Gastrocnemius medialis (tissue), 4 donors: Measurements from ENCODE around the gene INCA1. TPM values are rescaled to one million over a fixed set of nuclear protein-coding genes. Genes with fewer than 3 reads are reported as not detected.
A peak's percentile ranks its signal among the peaks of the same experiment; 100 is the strongest.

ENCODE experiments used
- ATAC-seq, 2 donors: fragments of 150-250 bp; one replicate each; pipeline ENCODE4 v1.9.1; 2016
- DNase-seq, 2 donors: peaks; one replicate each; pipeline ENCODE4 v3.0.0-alpha.2; 2019
- H3K27ac ChIP-seq, 4 donors: fragments of 200-600 bp; sonication (generic); 1 replicate in 1 of 4; 2 replicates in 3 of 4; pipeline ENCODE4 v1.5.1; 2016 to 2018; ENCODE audit warnings: mild to moderate bottlenecking in 2 of 4, moderate library complexity in 1 of 4
- H3K27me3 ChIP-seq, 3 donors: fragments of 200-600 bp; sonication (generic) in 2 of 3; 1 replicate in 1 of 3; 2 replicates in 2 of 3; pipeline versions ENCODE4 v1.5.1 to v1.6.0; 2016 to 2019; ENCODE audit warnings: mild to moderate bottlenecking in 1 of 3, moderate library complexity in 1 of 3
- H3K36me3 ChIP-seq, 2 donors: fragments of 200-600 bp; sonication (generic) in 1 of 2; one replicate each; pipeline ENCODE4 v1.5.1; 2017 to 2018
- H3K4me1 ChIP-seq, 2 donors: fragments of 200-600 bp; sonication (generic) in 1 of 2; one replicate each; pipeline ENCODE4 v1.5.1; 2016 to 2017; ENCODE audit warnings: mild to moderate bottlenecking in 2 of 2
- H3K4me3 ChIP-seq, 4 donors: fragments of 200-600 bp; sonication (generic) in 3 of 4; 1 replicate in 1 of 4; 2 replicates in 3 of 4; pipeline ENCODE4 v1.5.1; 2016 to 2019; ENCODE audit warnings: mild to moderate bottlenecking in 2 of 4
- H3K9me3 ChIP-seq, 3 donors: fragments of 200-600 bp; sonication (generic) in 2 of 3; 1 replicate in 1 of 3; 2 replicates in 2 of 3; pipeline ENCODE4 v1.5.1; 2016 to 2019
- POLR2A ChIP-seq, 2 donors: fragments of 450-650 bp; IDR thresholded peaks; one replicate each; pipeline ENCODE4 v1.6.1; 2017; ENCODE audit warnings: antibody characterized with exemption in 2 of 2, mild to moderate bottlenecking in 2 of 2, moderate library complexity in 2 of 2
- in situ Hi-C, 4 donors: fragments of 200-750 bp; cut with MboI; loops; one replicate each; pipeline versions ENCODE4 v1.15.0 to v1.8.0; 2017; ENCODE audit warnings: low sequenced_read_pairs in 4 of 4
- intact Hi-C: fragments of 100-400 bp; cut with DNase I; formaldehyde crosslinking; loops from one replicate; pipeline ENCODE4 v1.15.1; 2023; ENCODE audit warnings: low total_unique reads
- total RNA-seq, 4 donors: library from RNA; depleted of rRNA; stranded (reverse); fragments of >200 nt; gene quantifications; one replicate each; pipeline versions ENCODE4 v1.1.0 to v1.2.3, GENCODE V29; 2016
- TF ChIP-seq, protein P1 (sequence below), 5 experiments: fragments of 450-650 bp in 3 of 5; fragments of 200-600 bp in 2 of 5; sonication (generic) in 2 of 5; IDR thresholded peaks in 4 of 5; conservative IDR thresholded peaks in 1 of 5; 1 replicate in 4 of 5; 2 replicates in 1 of 5; pipeline ENCODE4 v1.5.1; 2016 to 2019; ENCODE audit warnings: antibody characterized with exemption in 5 of 5, mild to moderate bottlenecking in 3 of 5, moderate library complexity in 3 of 5

Gene INCA1
- total RNA-seq, 4 donors from 2014 or later, result 1.9 to 5.7 (median 4.3) TPM

DNA sequence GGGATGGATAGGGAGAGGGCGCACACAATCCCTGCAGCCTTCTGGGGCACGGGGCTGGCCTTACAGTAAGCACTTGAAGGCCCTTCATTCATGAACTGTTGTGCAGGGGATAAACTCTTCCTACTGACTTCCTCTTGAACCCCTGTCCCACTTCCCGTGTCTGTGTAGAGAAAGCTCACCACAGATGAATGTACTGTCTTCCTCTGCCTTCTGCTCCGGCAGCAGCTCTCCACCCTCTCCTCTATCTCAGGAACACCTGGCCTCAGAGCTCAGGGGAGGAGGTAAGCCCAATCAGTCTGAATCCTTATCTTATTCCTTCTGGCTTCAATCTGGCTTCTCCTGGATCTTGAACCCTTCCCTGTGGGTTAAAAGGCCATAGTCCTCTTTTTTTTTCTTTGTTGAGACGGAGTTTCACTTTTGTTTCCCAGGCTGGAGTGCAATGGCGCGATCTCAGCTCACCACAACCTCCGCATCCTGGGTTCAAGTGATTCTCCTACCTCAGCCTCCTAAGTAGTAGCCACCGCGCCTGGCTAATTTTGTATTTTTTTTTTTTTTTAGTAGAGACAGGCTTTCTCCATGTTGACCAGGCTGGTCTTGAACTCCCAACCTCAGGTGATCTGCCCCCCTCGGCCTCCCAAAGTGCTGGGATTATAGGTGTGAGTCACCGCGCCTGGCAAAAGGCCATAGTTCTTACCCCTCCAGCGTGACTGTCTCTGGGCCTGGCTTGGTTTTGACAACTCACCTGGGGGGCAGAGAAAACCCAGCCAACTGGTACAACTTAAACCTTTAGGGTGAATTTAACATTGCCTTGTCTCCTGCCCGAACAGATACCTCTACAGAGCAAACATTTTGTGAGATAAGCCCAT, 45.1 kb upstream of the INCA1 start:
- intact Hi-C loops, result no loop called here
- H3K27ac ChIP-seq, result no peak overlapping the region
- no peaks in the 10 kb centered on the region for H3K27me3 ChIP-seq
- no peaks in the 10 kb centered on the region for H3K9me3 ChIP-seq
- TF ChIP-seq POLR2A (IDR thresholded peaks at IDR 0.05), result no peak
- TF ChIP-seq, protein P1, sequence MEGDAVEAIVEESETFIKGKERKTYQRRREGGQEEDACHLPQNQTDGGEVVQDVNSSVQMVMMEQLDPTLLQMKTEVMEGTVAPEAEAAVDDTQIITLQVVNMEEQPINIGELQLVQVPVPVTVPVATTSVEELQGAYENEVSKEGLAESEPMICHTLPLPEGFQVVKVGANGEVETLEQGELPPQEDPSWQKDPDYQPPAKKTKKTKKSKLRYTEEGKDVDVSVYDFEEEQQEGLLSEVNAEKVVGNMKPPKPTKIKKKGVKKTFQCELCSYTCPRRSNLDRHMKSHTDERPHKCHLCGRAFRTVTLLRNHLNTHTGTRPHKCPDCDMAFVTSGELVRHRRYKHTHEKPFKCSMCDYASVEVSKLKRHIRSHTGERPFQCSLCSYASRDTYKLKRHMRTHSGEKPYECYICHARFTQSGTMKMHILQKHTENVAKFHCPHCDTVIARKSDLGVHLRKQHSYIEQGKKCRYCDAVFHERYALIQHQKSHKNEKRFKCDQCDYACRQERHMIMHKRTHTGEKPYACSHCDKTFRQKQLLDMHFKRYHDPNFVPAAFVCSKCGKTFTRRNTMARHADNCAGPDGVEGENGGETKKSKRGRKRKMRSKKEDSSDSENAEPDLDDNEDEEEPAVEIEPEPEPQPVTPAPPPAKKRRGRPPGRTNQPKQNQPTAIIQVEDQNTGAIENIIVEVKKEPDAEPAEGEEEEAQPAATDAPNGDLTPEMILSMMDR (IDR thresholded peaks at IDR 0.05 in 4 of 5, conservative IDR thresholded peaks at IDR 0.05 in 1 of 5), result no peak
- no peaks in the 10 kb centered on the region for H3K4me1 ChIP-seq
- H3K36me3 ChIP-seq, result no peaks in the 10 kb centered on the region
- ATAC-seq (peak in 1 of 2 donors; percentile 31), DNase-seq (no peak)
- in situ Hi-C loops, result no loop called here
- H3K4me3 ChIP-seq, result no peak overlapping the region

DNA sequence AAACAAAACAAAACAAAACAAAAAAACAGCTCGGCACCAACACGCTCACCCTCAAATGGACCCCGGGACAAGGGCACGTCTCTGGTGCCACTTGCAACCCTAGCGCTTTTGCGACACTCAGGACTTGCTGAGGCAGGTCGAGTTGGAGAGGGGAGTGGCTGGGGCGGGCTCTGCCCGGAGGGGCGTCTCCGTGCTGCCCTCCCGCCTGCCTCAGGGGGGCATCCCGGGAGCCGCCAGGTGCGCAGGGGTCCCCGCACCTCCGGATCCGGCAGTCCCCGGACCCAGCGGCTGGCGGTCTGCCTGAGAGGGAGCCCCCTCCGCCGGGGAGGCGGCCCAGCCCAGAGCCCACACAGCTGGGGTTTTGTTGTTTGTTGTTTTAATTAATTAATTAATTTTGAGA, 38.0 kb upstream of the INCA1 start, which contains the start of gene SLC52A1:
TSS of gene SLC52A1 (minus strand) at position 112 of the 400 bp plus-strand sequence. CDS start 820 bp downstream, outside the sequence.
- Histone ChIP-seq H3K36me3 (no peaks in the 10 kb centered on the region), H3K4me3 (no peak within 1 kb of the TSS), H3K27me3 (peaks cover 8 to 11% (median 9%) of the 10 kb centered on the region in 3 donors), H3K27ac (no peak within 1 kb of the TSS), H3K4me1 (no peaks in the 10 kb centered on the region), H3K9me3 (no peaks in the 10 kb centered on the region)
- TF ChIP-seq POLR2A (IDR thresholded peaks at IDR 0.05), result no peak
- TF ChIP-seq, protein P1 (IDR thresholded peaks at IDR 0.05 in 4 of 5, conservative IDR thresholded peaks at IDR 0.05 in 1 of 5), result no peak
- intact Hi-C loops (loop anchor here (2.0 kb wide), 1 partner anchor 13 kb away; no protein-coding TSS in a partner anchor), in situ Hi-C loops (no loop called here)
- no peak for DNase-seq
- ATAC-seq, result no peak

DNA sequence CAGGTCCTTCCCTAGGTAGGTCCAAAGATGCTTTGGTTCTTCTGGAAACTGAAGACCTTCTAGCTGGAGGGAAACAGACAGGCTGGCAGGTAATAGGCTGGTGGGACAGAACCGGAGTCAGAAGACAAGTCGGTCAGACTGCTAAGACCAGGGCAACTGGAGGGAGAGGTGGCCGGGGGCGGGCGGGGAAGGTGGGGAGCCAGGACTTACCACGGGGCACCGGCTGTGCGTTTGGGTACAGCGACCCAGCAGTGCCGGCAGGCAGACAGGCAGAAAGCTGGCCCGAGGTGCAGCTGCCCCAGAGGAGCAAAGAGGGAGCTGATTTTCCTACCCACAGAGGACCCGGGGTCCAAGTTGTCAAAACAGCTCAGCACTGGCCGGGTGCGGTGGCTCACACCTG, 37.3 kb upstream of the INCA1 start:
- ATAC-seq (no peak), DNase-seq (no peak)
- Histone ChIP-seq H3K9me3 (no peaks in the 10 kb centered on the region), H3K27me3 (peaks cover 8 to 11% (median 9%) of the 10 kb centered on the region in 3 donors), H3K36me3 (no peaks in the 10 kb centered on the region), H3K27ac (no peak overlapping the region), H3K4me3 (no peak overlapping the region), H3K4me1 (no peaks in the 10 kb centered on the region)
- intact Hi-C loops, result loop anchor here (2.0 kb wide), 1 partner anchor 14 kb away; no protein-coding TSS in a partner anchor
- no peak for TF ChIP-seq POLR2A (IDR thresholded peaks at IDR 0.05)
- TF ChIP-seq, protein P1 (IDR thresholded peaks at IDR 0.05 in 4 of 5, conservative IDR thresholded peaks at IDR 0.05 in 1 of 5), result no peak
- in situ Hi-C loops, result no loop called here

DNA sequence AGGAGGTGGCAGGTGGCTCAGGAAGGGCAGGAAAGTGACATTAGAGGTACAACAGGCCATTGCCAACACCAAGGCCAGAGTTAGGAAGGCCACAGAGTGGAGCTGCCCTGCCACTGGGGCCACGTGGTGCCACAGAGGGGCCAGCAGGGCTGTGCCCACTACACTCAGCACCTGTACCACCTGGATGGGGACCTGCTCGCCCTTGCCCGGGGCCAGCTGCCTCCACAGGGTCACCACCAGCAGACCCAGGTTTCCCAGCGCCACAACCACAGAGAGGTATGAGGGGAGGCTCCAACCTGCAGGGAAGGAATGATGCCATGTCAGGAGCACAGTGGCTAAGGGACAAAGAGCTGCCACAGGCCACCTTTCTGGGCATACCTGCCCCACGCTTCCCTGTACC, 36.7 kb upstream of the INCA1 start:
- no peaks in the 10 kb centered on the region for H3K36me3 ChIP-seq
- TF ChIP-seq POLR2A (IDR thresholded peaks at IDR 0.05), result no peak
- TF ChIP-seq, protein P1 (IDR thresholded peaks at IDR 0.05 in 4 of 5, conservative IDR thresholded peaks at IDR 0.05 in 1 of 5), result no peak
- no peak overlapping the region for H3K27ac ChIP-seq
- in situ Hi-C loops (no loop called here), intact Hi-C loops (loop anchor here (2.0 kb wide), 1 partner anchor 15 kb away; no protein-coding TSS in a partner anchor)
- peaks cover 8 to 11% (median 9%) of the 10 kb centered on the region in 3 donors for H3K27me3 ChIP-seq
- H3K9me3 ChIP-seq, result no peaks in the 10 kb centered on the region
- no peaks in the 10 kb centered on the region for H3K4me1 ChIP-seq
- H3K4me3 ChIP-seq, result no peak overlapping the region
- ATAC-seq, result no peak
- no peak for DNase-seq
